Body of pancreas (tissue), 4 donors: Measurements from ENCODE around the gene DNAJC7. TPM values are rescaled to one million over a fixed set of nuclear protein-coding genes. Genes with fewer than 3 reads are reported as not detected.

Experiments used
- ATAC-seq: fragments of 150-250 bp; one replicate; pipeline ENCODE4 v1.9.1; 2016
- DNase-seq, 4 donors: peaks; one replicate each; pipeline ENCODE4 v3.0.0-alpha.2; 2019
- H3K27ac ChIP-seq, 4 donors: fragments of 200-600 bp; sonication (generic); 1 replicate in 3 of 4; 2 replicates in 1 of 4; pipeline versions ENCODE4 v1.5.1 to v1.6.1; 2016 to 2019; ENCODE audit warnings: mild to moderate bottlenecking in 1 of 4, mixed read lengths in 1 of 4, moderate library complexity in 1 of 4
- H3K27me3 ChIP-seq, 2 donors: fragments of 200-600 bp; sonication (generic); one replicate each; pipeline ENCODE4 v1.6.0; 2016; ENCODE audit warnings: mild to moderate bottlenecking in 1 of 2
- H3K36me3 ChIP-seq, 2 donors: fragments of 200-600 bp; sonication (generic); replicated peaks in 1 of 2; 2 replicates each; pipeline ENCODE4 v1.5.1; 2016; ENCODE audit warnings: low read depth in 2 of 2; ENCODE audit not compliant: insufficient read depth in 1 of 2
- H3K4me1 ChIP-seq: fragments of 200-600 bp; sonication (generic); one replicate; pipeline ENCODE4 v1.6.0; 2016
- H3K4me3 ChIP-seq, 2 donors: fragments of 200-600 bp; sonication (generic); 1 replicate in 1 of 2; 2 replicates in 1 of 2; pipeline ENCODE4 v1.5.1; 2016 to 2019
- H3K9me3 ChIP-seq, 3 donors: fragments of 200-600 bp; sonication (generic); 1 replicate in 2 of 3; 2 replicates in 1 of 3; pipeline ENCODE4 v1.5.1; 2016
- CTCF ChIP-seq, 7 experiments: fragments of 450-650 bp in 4 of 7; fragments of 200-600 bp in 3 of 7; sonication (generic) in 3 of 7; IDR thresholded peaks; one replicate each; pipeline ENCODE4 v1.5.1; 2016 to 2019; ENCODE audit warnings: antibody characterized with exemption in 7 of 7
- POLR2A ChIP-seq, 3 donors: fragments of 450-650 bp; IDR thresholded peaks; one replicate each; pipeline ENCODE4 v1.6.1; 2016; ENCODE audit warnings: antibody characterized with exemption in 3 of 3, mild to moderate bottlenecking in 2 of 3
- WGBS, 2 donors: methylation state at CpG; one replicate each; pipeline ENCODE4 v1.1.5; 2017; 5-methylcytosine and 5-hydroxymethylcytosine counted together
- intact Hi-C: fragments of 100-400 bp; cut with DNase I; formaldehyde crosslinking; loops from one replicate; pipeline ENCODE4 v1.15.1; 2023
- total RNA-seq, 2 donors: library from RNA; depleted of rRNA; stranded (reverse); fragments of >200 nt; gene quantifications; one replicate each; pipeline ENCODE4 v1.1.0, GENCODE V29; 2016

Gene DNAJC7
- total RNA-seq, 2 donors from 2014 or later, result 32.4 to 43.5 TPM

GRCh38 chr17:41957869-41958439 is 59.3 kb downstream of the DNAJC7 start:
- DNase-seq, result no peak
- Histone ChIP-seq H3K27me3 (no peaks in the 10 kb centered on the region), H3K4me1 (peaks cover 58% of the 10 kb centered on the region), H3K4me3 (no peak overlapping the region), H3K9me3 (no peaks in the 10 kb centered on the region), H3K27ac (peak overlapping the region in 3 of 4 donors; percentile 62 to 74 (median 74)), H3K36me3 (no peaks in the 10 kb centered on the region)
- no peak for ATAC-seq
- 83 to 85% methylated on average over 6 of the region's 6 CpGs for WGBS, 2 donors
- intact Hi-C loops, result no loop called here
- TF ChIP-seq POLR2A (IDR thresholded peaks at IDR 0.05), result no peak
- no peak for TF ChIP-seq CTCF (IDR thresholded peaks at IDR 0.05)

- intact Hi-C loops, result no loop called here
- no peaks in the 10 kb centered on the region for H3K36me3 ChIP-seq
- no peaks in the 10 kb centered on the region for H3K27me3 ChIP-seq
- ATAC-seq (peak; percentile 40), DNase-seq (peak in 2 of 4 donors; percentile 34 to 43)
- no peak overlapping the region for H3K4me3 ChIP-seq
- H3K27ac ChIP-seq, result peak overlapping the region in 3 of 4 donors; percentile 62 to 74 (median 74)
- H3K9me3 ChIP-seq, result no peaks in the 10 kb centered on the region
- TF ChIP-seq POLR2A (IDR thresholded peaks at IDR 0.05), result peak in 2 of 3 donors; percentile 14 to 15
- no peak for TF ChIP-seq CTCF (IDR thresholded peaks at IDR 0.05)
- WGBS, 2 donors, result 39 to 40% methylated on average over 11 of the region's 11 CpGs
- H3K4me1 ChIP-seq, result peaks cover 51% of the 10 kb centered on the region
Observed at GRCh38 chr17:41957031-41957868, 60.0 kb downstream of the DNAJC7 start.

GRCh38 chr17:41956522-41956921 is 60.7 kb downstream of the DNAJC7 start:
- Histone ChIP-seq H3K27me3 (no peaks in the 10 kb centered on the region), H3K4me3 (no peak overlapping the region), H3K9me3 (no peaks in the 10 kb centered on the region), H3K27ac (peak overlapping the region in 3 of 4 donors; percentile 62 to 74 (median 74)), H3K36me3 (no peaks in the 10 kb centered on the region), H3K4me1 (peaks cover 44% of the 10 kb centered on the region)
- intact Hi-C loops, result no loop called here
- no peak for ATAC-seq
- DNase-seq, result no peak
- no peak for TF ChIP-seq CTCF (IDR thresholded peaks at IDR 0.05)
- no peak for TF ChIP-seq POLR2A (IDR thresholded peaks at IDR 0.05)
- 88 to 93% methylated on average over 5 to 6 of the region's 6 CpGs for WGBS, 2 donors

- Histone ChIP-seq H3K4me3 (no peak overlapping the region), H3K9me3 (no peaks in the 10 kb centered on the region), H3K27me3 (no peaks in the 10 kb centered on the region), H3K27ac (no peak overlapping the region), H3K4me1 (peaks cover 7% of the 10 kb centered on the region), H3K36me3 (no peaks in the 10 kb centered on the region)
- 78 to 84% methylated on average over 11 of the region's 11 CpGs for WGBS, 2 donors
- DNase-seq (no peak), ATAC-seq (no peak)
- intact Hi-C loops, result no loop called here
- TF ChIP-seq POLR2A (IDR thresholded peaks at IDR 0.05), result no peak
- TF ChIP-seq CTCF (IDR thresholded peaks at IDR 0.05), result no peak
Observed at GRCh38 chr17:41948762-41949460, 68.3 kb downstream of the DNAJC7 start.
